Measurements from ENCODE around the gene GPR137C.
A peak's percentile ranks its signal among the peaks of the same experiment; 100 is the strongest.

The GPR137C gene

GRCh38 chr14:52598568-52598967, 45.9 kb downstream of the GPR137C start:
- no peak for DNase-seq (ENCODE audit: low spot score)
- Mint-ChIP-seq H3K9me3 (no peaks in the 10 kb centered on the region), H3K36me3 (ENCODE audit: low read depth) (no peaks in the 10 kb centered on the region), H3K4me1 (ENCODE audit: low read depth) (peaks cover 4% of the 10 kb centered on the region), H3K27me3 (ENCODE audit: low read depth) (peaks cover 28% of the 10 kb centered on the region), H3K27ac (no peak overlapping the region), H3K4me3 (no peak overlapping the region)

GRCh38 chr14:52599974-52600373, 47.3 kb downstream of the GPR137C start:
- Mint-ChIP-seq H3K9me3 (no peaks in the 10 kb centered on the region), H3K4me3 (no peak overlapping the region), H3K4me1 (ENCODE audit: low read depth) (peaks cover 4% of the 10 kb centered on the region), H3K27ac (no peak overlapping the region), H3K36me3 (ENCODE audit: low read depth) (no peaks in the 10 kb centered on the region), H3K27me3 (ENCODE audit: low read depth) (peaks cover 23% of the 10 kb centered on the region)
- no peak for DNase-seq (ENCODE audit: low spot score)

GRCh38 chr14:52602131-52602530, 49.5 kb downstream of the GPR137C start:
- H3K27ac Mint-ChIP-seq = no peak overlapping the region
- peaks cover 4% of the 10 kb centered on the region for H3K4me1 Mint-ChIP-seq (ENCODE audit: low read depth)
- H3K9me3 Mint-ChIP-seq = peaks cover 5% of the 10 kb centered on the region
- H3K36me3 Mint-ChIP-seq (ENCODE audit: low read depth) = no peaks in the 10 kb centered on the region
- no peak for DNase-seq (ENCODE audit: low spot score)
- H3K27me3 Mint-ChIP-seq (ENCODE audit: low read depth) = peaks cover 34% of the 10 kb centered on the region
- H3K4me3 Mint-ChIP-seq = no peak overlapping the region

- Mint-ChIP-seq H3K9me3 (peaks cover 5% of the 10 kb centered on the region), H3K36me3 (ENCODE audit: low read depth) (no peaks in the 10 kb centered on the region), H3K4me3 (no peak overlapping the region), H3K27ac (no peak overlapping the region), H3K4me1 (ENCODE audit: low read depth) (peaks cover 4% of the 10 kb centered on the region), H3K27me3 (ENCODE audit: low read depth) (peaks cover 36% of the 10 kb centered on the region)
- no peak for DNase-seq (ENCODE audit: low spot score)
These were observed 54.4 kb downstream of the GPR137C start for GRCh38 chr14:52607061-52607460.

GRCh38 chr14:52609445-52610044, 56.9 kb downstream of the GPR137C start:
- no peak for DNase-seq (ENCODE audit: low spot score)
- no peaks in the 10 kb centered on the region for H3K36me3 Mint-ChIP-seq (ENCODE audit: low read depth)
- H3K27ac Mint-ChIP-seq = no peak overlapping the region
- H3K9me3 Mint-ChIP-seq = peaks cover 5% of the 10 kb centered on the region
- H3K4me3 Mint-ChIP-seq = no peak overlapping the region
- no peaks in the 10 kb centered on the region for H3K4me1 Mint-ChIP-seq (ENCODE audit: low read depth)
- H3K27me3 Mint-ChIP-seq (ENCODE audit: low read depth) = peaks cover 30% of the 10 kb centered on the region

GRCh38 chr14:52610187-52610586, 57.6 kb downstream of the GPR137C start:
- H3K27ac Mint-ChIP-seq = no peak overlapping the region

GRCh38 chr14:52618602-52619001, 66.0 kb downstream of the GPR137C start:
- no peaks in the 10 kb centered on the region for H3K36me3 Mint-ChIP-seq (ENCODE audit: low read depth)

More at GRCh38 chr14:52610187-52610586, 57.6 kb downstream of the GPR137C start:
- no peak for DNase-seq (ENCODE audit: low spot score)
- H3K9me3 Mint-ChIP-seq = peaks cover 5% of the 10 kb centered on the region
- H3K4me3 Mint-ChIP-seq = no peak overlapping the region
- H3K36me3 Mint-ChIP-seq (ENCODE audit: low read depth) = no peaks in the 10 kb centered on the region
- H3K27me3 Mint-ChIP-seq (ENCODE audit: low read depth) = peaks cover 32% of the 10 kb centered on the region
- H3K4me1 Mint-ChIP-seq (ENCODE audit: low read depth) = no peaks in the 10 kb centered on the region

GRCh38 chr14:52619687-52620086, 67.1 kb downstream of the GPR137C start:
- H3K36me3 Mint-ChIP-seq (ENCODE audit: low read depth) = no peaks in the 10 kb centered on the region
- no peak overlapping the region for H3K4me3 Mint-ChIP-seq
- H3K9me3 Mint-ChIP-seq = no peaks in the 10 kb centered on the region
- H3K27me3 Mint-ChIP-seq (ENCODE audit: low read depth) = peaks cover 21% of the 10 kb centered on the region
- no peaks in the 10 kb centered on the region for H3K4me1 Mint-ChIP-seq (ENCODE audit: low read depth)
- no peak for DNase-seq (ENCODE audit: low spot score)
- no peak overlapping the region for H3K27ac Mint-ChIP-seq

More at GRCh38 chr14:52618602-52619001, 66.0 kb downstream of the GPR137C start:
- DNase-seq (ENCODE audit: low spot score) = no peak
- H3K27ac Mint-ChIP-seq = no peak overlapping the region
- peaks cover 21% of the 10 kb centered on the region for H3K27me3 Mint-ChIP-seq (ENCODE audit: low read depth)
- no peaks in the 10 kb centered on the region for H3K4me1 Mint-ChIP-seq (ENCODE audit: low read depth)
- no peaks in the 10 kb centered on the region for H3K9me3 Mint-ChIP-seq
- no peak overlapping the region for H3K4me3 Mint-ChIP-seq

- Mint-ChIP-seq H3K27me3 (ENCODE audit: low read depth) (peaks cover 9% of the 10 kb centered on the region), H3K4me1 (ENCODE audit: low read depth) (peaks cover 7% of the 10 kb centered on the region), H3K36me3 (ENCODE audit: low read depth) (peaks cover 40% of the 10 kb centered on the region), H3K9me3 (peaks cover 15% of the 10 kb centered on the region), H3K27ac (peak overlapping the region; percentile 9), H3K4me3 (no peak overlapping the region)
- DNase-seq (ENCODE audit: low spot score) = peak; percentile 23
These were observed 87.5 kb downstream of the GPR137C start for GRCh38 chr14:52640137-52640536.

GRCh38 chr14:52641745-52642144, 89.1 kb downstream of the GPR137C start:
- peaks cover 15% of the 10 kb centered on the region for H3K9me3 Mint-ChIP-seq
- H3K27ac Mint-ChIP-seq = no peak overlapping the region
- H3K4me1 Mint-ChIP-seq (ENCODE audit: low read depth) = peaks cover 7% of the 10 kb centered on the region
- H3K27me3 Mint-ChIP-seq (ENCODE audit: low read depth) = peaks cover 3% of the 10 kb centered on the region
- DNase-seq (ENCODE audit: low spot score) = no peak
- H3K4me3 Mint-ChIP-seq = no peak overlapping the region
- H3K36me3 Mint-ChIP-seq (ENCODE audit: low read depth) = peaks cover 55% of the 10 kb centered on the region

- Mint-ChIP-seq H3K4me1 (ENCODE audit: low read depth) (peaks cover 3% of the 10 kb centered on the region), H3K36me3 (ENCODE audit: low read depth) (peaks cover 59% of the 10 kb centered on the region), H3K9me3 (no peaks in the 10 kb centered on the region), H3K27ac (peak overlapping the region; percentile 53), H3K27me3 (ENCODE audit: low read depth) (no peaks in the 10 kb centered on the region), H3K4me3 (no peak overlapping the region)
- DNase-seq (ENCODE audit: low spot score) = no peak
These were observed 96.9 kb downstream of the GPR137C start for GRCh38 chr14:52649511-52649910.

- Mint-ChIP-seq H3K27ac (no peak overlapping the region), H3K9me3 (no peaks in the 10 kb centered on the region), H3K36me3 (ENCODE audit: low read depth) (peaks cover 57% of the 10 kb centered on the region), H3K4me3 (no peak overlapping the region), H3K27me3 (ENCODE audit: low read depth) (no peaks in the 10 kb centered on the region), H3K4me1 (ENCODE audit: low read depth) (peaks cover 3% of the 10 kb centered on the region)
- DNase-seq (ENCODE audit: low spot score) = no peak
These were observed 98.1 kb downstream of the GPR137C start for GRCh38 chr14:52650774-52651173.

GRCh38 chr14:52656905-52657304, 104.3 kb downstream of the GPR137C start:
- DNase-seq (ENCODE audit: low spot score) = no peak
- Mint-ChIP-seq H3K4me3 (no peak overlapping the region), H3K4me1 (ENCODE audit: low read depth) (peaks cover 6% of the 10 kb centered on the region), H3K27ac (no peak overlapping the region), H3K27me3 (ENCODE audit: low read depth) (no peaks in the 10 kb centered on the region), H3K9me3 (no peaks in the 10 kb centered on the region), H3K36me3 (ENCODE audit: low read depth) (peaks cover 54% of the 10 kb centered on the region)

GRCh38 chr14:52660325-52660724, 107.7 kb downstream of the GPR137C start:
- Mint-ChIP-seq H3K4me1 (ENCODE audit: low read depth) (peaks cover 9% of the 10 kb centered on the region), H3K9me3 (no peaks in the 10 kb centered on the region), H3K4me3 (no peak overlapping the region), H3K27ac (no peak overlapping the region), H3K27me3 (ENCODE audit: low read depth) (no peaks in the 10 kb centered on the region), H3K36me3 (ENCODE audit: low read depth) (peaks cover 51% of the 10 kb centered on the region)
- no peak for DNase-seq (ENCODE audit: low spot score)

GRCh38 chr14:52660832-52661231, 108.2 kb downstream of the GPR137C start:
- Mint-ChIP-seq H3K36me3 (ENCODE audit: low read depth) (peaks cover 52% of the 10 kb centered on the region), H3K9me3 (no peaks in the 10 kb centered on the region), H3K27me3 (ENCODE audit: low read depth) (no peaks in the 10 kb centered on the region), H3K4me1 (ENCODE audit: low read depth) (peaks cover 12% of the 10 kb centered on the region), H3K27ac (no peak overlapping the region), H3K4me3 (no peak overlapping the region)
- no peak for DNase-seq (ENCODE audit: low spot score)
